ENCODE results near the gene PYGO2.

Gene PYGO2

GRCh38 chr1:154975409-154976059 lies 14.0 kb upstream of the PYGO2 start:
- Histone ChIP-seq H3K36me3 (no peaks in the 10 kb centered on the region), H3K27me3 (no peaks in the 10 kb centered on the region), H3K4me3 (ENCODE audit: low read depth in 1 of 2, low read length in 1 of 2) (peak overlapping the region; percentile 75 to 94), H3K9me3 (no peaks in the 10 kb centered on the region), H3K27ac (peak overlapping the region; percentile 98), H3K4me1 (ENCODE audit: control insufficient read depth in 1 of 2, insufficient read depth in 1 of 2, low read depth in 1 of 2, low read length in 1 of 2) (peaks cover 55% of the 10 kb centered on the region in 2 experiments)
- no peak for TF ChIP-seq CTCF (IDR thresholded peaks at IDR 0.05)

GRCh38 chr1:154974808-154975408 lies 13.3 kb upstream of the PYGO2 start:
- Histone ChIP-seq H3K27ac (peak overlapping the region; percentile 98), H3K4me3 (ENCODE audit: low read depth in 1 of 2, low read length in 1 of 2) (peak overlapping the region; percentile 75 to 94), H3K27me3 (no peaks in the 10 kb centered on the region), H3K9me3 (no peaks in the 10 kb centered on the region), H3K4me1 (ENCODE audit: control insufficient read depth in 1 of 2, insufficient read depth in 1 of 2, low read depth in 1 of 2, low read length in 1 of 2) (peaks cover 60 to 61% of the 10 kb centered on the region in 2 experiments), H3K36me3 (no peaks in the 10 kb centered on the region)
- TF ChIP-seq CTCF (IDR thresholded peaks at IDR 0.05), result no peak

- Histone ChIP-seq H3K4me3 (ENCODE audit: low read depth in 1 of 2, low read length in 1 of 2) (peak within 1 kb of the TSS; percentile 75 to 94), H3K36me3 (peaks cover under 1% of the 10 kb centered on the region), H3K9me3 (no peaks in the 10 kb centered on the region), H3K27ac (peak within 1 kb of the TSS; percentile 98), H3K4me1 (ENCODE audit: control insufficient read depth in 1 of 2, insufficient read depth in 1 of 2, low read depth in 1 of 2, low read length in 1 of 2) (peaks cover 60 to 61% of the 10 kb centered on the region in 2 experiments), H3K27me3 (no peaks in the 10 kb centered on the region)
- TF ChIP-seq CTCF (IDR thresholded peaks at IDR 0.05), result peak; percentile 19
Measured at GRCh38 chr1:154974102-154974807, 12.7 kb upstream of the PYGO2 start, which contains the start of gene CKS1B. TSS of gene CKS1B (plus strand) at chr1:154974681. CDS start at chr1:154974746, 65 bp downstream.

- Histone ChIP-seq H3K36me3 (peaks cover 8% of the 10 kb centered on the region), H3K27me3 (no peaks in the 10 kb centered on the region), H3K4me3 (ENCODE audit: low read depth in 1 of 2, low read length in 1 of 2) (peak overlapping the region; percentile 75 to 94), H3K4me1 (ENCODE audit: control insufficient read depth in 1 of 2, insufficient read depth in 1 of 2, low read depth in 1 of 2, low read length in 1 of 2) (peaks cover 60 to 61% of the 10 kb centered on the region in 2 experiments), H3K9me3 (no peaks in the 10 kb centered on the region), H3K27ac (peak overlapping the region; percentile 98)
- no peak for TF ChIP-seq CTCF (IDR thresholded peaks at IDR 0.05)
Measured at GRCh38 chr1:154973344-154974101, 11.9 kb upstream of the PYGO2 start.
